Right hindlimb (tissue), 1 donor: ENCODE measurements around the gene GPR141.

Experiments
- DNase-seq: peaks from one replicate; pipeline ENCODE4 v3.0.0-alpha.2; 2018

GPR141 gene

GRCh38 chr7:37732888-37733287 is 49.3 kb downstream of the GPR141 start:
- no peak for DNase-seq

GRCh38 chr7:37735196-37735595 is 51.6 kb downstream of the GPR141 start:
- DNase-seq, result no peak

DNA sequence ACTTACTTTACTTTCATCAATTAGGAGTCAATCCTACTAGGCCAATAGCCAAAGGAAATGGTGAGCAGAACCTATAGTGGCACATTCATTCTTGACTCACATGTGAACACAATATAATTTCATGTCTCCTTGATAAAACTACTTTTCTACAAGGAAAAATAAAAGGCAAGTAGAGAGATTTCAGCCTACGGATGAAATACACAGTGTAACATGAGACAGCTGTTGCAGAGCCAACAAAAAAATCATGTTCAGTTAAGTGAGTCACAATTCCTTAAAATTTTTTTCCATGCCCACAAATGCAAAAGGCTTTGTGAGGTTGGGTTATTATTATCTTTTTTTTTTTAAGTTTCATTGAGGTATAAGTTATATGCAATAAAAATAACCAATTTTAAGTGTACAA is 54.8 kb downstream of the GPR141 start:
- DNase-seq, result no peak

- no peak for DNase-seq
These were observed 56.8 kb downstream of the GPR141 start for GRCh38 chr7:37740398-37740797.

DNA sequence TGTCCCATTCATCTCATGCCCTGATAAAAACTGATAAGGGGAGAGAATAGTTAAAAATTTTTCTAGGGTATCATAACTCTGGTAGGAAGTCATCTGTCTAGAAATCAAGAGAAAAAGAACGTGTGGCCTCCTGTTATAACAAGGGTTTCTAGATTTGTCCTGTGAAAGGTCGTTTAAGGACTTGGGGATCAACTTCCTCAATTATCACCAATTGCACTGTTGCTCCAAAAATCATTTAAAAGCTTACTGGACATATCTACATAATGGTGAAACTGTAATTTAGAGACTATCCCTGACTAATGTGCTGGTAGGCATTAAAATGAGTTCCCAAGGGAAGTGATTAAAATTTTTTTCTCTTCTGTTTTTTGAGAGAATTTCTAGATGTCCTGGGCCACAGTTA is 58.2 kb downstream of the GPR141 start:
- no peak for DNase-seq

DNA sequence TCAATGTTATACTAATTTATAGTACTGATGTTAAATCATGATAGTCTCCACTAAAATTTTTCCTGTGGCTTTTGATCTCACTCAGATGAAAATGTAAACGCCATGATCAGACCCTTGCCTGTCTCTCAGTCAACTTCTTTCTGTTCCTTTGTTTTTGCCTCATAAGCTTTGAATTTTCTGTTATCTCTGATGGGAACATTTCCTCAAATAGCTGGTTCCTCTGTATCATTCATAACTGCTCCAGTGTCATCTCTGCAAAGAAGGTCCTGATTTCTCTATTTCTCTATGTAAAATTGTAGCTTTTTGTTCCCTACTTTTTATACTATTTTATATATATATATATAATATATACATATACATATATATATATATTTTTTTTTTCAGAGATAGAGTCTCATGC is 67.5 kb downstream of the GPR141 start:
- no peak for DNase-seq

DNA sequence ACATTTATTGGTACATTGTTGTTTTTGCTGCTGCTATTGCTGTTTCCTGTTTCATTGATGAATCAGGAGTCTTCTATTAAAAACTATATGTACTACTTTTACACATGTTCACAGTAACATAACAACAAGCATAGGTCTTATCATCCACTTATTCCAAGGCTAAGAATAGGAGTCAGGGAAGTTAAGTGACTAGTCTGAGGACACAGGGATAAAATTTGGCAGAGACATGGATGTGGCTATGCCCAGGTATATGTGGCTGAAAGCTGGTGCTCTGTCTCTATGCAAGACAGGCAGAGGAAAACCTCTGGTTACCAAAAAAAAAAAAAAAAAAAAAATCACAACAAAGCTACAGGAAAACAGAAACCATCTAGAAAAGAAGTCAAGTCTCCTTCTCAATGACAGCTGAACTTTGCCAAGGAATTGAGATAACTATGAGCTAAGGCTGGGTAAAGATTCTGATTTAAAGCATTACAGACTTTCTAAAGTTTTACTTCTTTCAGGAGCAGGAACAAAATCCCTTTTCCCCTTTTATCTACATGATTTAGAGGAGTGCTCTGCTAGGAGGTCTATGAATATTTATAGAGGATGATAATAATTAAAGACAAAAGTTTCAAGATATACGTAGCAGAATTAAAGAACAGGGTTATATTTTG is 70.0 kb downstream of the GPR141 start:
- DNase-seq, result no peak

DNA sequence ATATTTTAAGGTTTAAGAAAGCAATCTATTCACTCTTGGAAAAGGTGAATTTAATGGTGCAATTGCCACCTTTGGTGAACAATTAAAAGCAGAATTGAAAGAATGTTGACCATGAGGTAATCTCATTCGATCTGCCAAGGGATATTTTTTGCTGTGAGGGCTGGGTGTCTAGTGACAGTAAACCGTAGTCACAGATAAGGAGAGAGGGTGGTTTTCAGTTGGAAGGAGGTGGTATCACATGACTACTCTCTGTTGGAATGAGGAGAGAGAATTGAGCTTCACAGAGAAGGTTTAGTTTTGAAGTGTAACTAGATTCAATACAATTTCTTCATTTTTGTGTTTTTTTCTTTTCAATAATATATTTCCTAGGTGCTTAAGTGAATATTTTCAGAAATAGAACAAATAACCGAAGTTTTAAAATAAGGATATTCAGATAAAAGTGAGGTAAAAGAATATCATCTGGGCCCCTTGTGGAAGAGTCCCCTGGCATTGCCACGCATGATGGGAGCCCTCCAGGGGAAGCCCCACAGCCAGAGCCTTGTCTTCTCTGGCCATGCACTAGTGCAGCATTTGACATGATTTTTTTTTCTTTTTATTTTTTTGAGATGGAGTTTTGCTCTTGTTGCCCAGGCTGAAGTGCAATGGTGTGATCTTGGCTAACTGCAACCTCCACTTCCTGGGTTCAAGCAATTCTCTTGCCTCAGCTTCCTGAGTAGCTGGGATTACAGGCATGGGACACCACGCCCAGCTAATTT is 73.4 kb downstream of the GPR141 start:
- DNase-seq, result no peak

GRCh38 chr7:37757563-37757962 is 74.0 kb downstream of the GPR141 start:
- DNase-seq, result no peak

GRCh38 chr7:37758501-37759045 is 75.0 kb downstream of the GPR141 start:
- no peak for DNase-seq

GRCh38 chr7:37759526-37759925 is 76.0 kb downstream of the GPR141 start:
- DNase-seq, result peak; percentile 72

- no peak for DNase-seq
These were observed 81.9 kb downstream of the GPR141 start for GRCh38 chr7:37765421-37765829.

GRCh38 chr7:37765872-37766525 is 82.4 kb downstream of the GPR141 start:
- peak; percentile 28 for DNase-seq

DNA sequence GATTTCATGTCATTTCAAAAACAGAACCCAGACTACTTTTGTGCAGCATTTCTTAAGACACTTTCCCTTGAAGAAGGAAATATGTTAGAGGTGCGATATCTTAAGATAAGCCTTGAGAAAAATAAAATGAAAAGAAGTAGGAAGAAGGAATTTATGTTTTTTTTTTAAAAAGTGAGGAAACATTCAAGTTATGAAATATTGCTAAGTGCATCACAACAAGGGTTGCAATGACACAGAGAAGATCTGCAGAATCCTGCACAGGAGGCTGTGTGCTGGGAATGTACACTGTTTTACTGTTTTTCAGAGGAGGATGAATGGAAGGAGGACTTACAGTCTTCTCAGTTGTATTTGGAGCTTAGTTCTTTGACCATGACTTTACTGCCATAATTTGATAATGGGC is 85.0 kb downstream of the GPR141 start:
- DNase-seq, result no peak

DNA sequence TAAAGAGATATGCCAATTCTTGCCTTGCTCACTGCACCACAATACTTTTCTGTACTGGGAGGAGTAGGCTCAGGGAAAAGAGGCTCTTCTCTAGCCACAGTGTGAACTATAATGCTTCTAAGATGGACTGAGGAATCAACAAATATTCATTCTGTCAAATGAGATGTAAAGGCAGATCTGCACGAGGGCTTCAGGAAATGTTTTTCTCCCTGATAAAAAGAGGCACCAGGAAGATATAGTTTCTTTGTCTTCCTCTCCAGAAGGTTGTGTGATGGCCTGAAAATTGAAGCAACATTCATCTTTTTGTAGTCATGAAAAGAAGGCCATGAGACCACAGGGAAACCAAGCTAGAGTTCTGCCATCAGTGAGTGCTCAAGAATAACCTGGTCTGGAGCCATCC is 85.7 kb downstream of the GPR141 start:
- no peak for DNase-seq

GRCh38 chr7:37769726-37770125 is 86.2 kb downstream of the GPR141 start:
- DNase-seq, result no peak

- no peak for DNase-seq
These were observed 87.3 kb downstream of the GPR141 start for GRCh38 chr7:37770838-37771237.

DNA sequence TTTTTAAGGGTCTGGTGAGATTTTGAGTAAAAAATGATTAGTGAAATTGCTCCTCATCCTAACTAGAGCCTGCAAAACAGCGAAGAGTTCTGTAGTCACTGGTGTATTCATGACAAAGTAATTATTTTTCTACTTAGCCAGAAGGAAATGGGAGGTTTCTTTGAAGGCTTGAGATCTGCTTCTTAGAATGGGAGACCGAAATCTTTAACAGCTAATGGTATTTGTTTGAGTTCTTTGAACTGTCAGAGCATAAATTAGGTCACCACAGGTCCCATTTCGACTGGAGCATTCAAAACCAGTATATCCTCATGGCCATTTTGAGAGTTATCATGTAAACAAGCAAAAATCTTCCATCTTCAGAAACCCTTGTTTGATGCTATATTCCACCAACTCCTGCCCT is 87.8 kb downstream of the GPR141 start:
- no peak for DNase-seq

DNA sequence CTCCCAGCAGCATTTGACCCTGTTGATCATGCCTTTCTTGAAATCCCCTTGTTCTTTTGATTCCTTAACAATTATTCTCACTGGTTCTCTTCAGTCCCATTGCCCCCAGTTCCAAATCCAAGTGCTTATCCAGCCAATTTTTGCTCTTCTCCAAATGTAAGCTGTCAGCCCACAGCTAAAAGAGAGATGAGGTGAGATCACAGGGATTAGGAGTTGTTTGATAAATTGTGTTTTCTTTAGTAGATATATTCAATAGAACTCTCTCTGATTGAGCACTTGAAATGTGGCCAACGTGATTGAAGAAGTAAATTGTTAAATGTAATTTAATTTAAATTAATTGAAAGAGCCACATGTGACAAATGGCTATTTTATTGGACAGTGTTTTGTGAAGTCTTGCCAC is 88.2 kb downstream of the GPR141 start:
- DNase-seq, result no peak

- DNase-seq, result no peak
These were observed 92.4 kb downstream of the GPR141 start for GRCh38 chr7:37775921-37776320.

GRCh38 chr7:37781156-37781555 is 97.6 kb downstream of the GPR141 start:
- no peak for DNase-seq

DNA sequence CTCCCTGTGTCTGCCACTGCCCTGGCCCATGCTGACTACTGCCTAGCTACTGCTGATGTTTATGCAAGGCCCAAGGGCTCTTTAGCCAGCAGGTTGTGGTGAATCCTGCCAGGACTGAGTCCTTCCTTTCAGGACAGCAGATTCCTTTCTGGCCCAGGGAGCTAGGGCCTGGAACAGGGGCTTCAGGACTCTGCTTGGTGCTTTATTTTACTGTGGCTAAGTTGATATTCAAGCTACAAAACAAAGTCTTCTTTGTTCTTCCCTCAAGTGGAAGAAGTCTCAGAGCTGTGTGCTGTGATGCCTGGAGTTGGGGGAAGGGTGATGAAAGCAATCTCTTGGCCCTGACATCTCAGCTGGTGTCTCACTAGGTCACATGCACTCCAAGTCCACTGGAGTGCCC is 98.6 kb downstream of the GPR141 start:
- DNase-seq, result no peak

- DNase-seq, result no peak
These were observed 100.4 kb downstream of the GPR141 start for GRCh38 chr7:37784015-37784414.
